LHCN-M2 (cell line): Measurements from ENCODE around the gene BTF3L4. TPM values are rescaled to one million over a fixed set of nuclear protein-coding genes. Genes with fewer than 3 reads are reported as not detected.
"Not testable (repeated sequence)": the region's sequence is repeated elsewhere in the genome, so short reads cannot be mapped to it uniquely, and the experiment has no call there.

Experiments
- DNase-seq: peaks from one replicate; pipeline ENCODE4 v3.0.0-alpha.2; 2012; ENCODE audit warnings: low read depth
- total RNA-seq: library from RNA; depleted of rRNA; stranded (reverse); fragments of >200 nt; gene quantifications from 2 replicates; pipeline ENCODE4 v1.2.3, GENCODE V29; 2014

The BTF3L4 gene
- total RNA-seq, 1 experiment from 2014 or later: 68.6 TPM

GRCh38 chr1:52055066-52055865, 829 bp upstream of the BTF3L4 start, which contains the start of gene TXNDC12:
TSS of gene TXNDC12 (minus strand) at chr1:52055191. CDS start at chr1:52055096, 95 bp downstream.
- DNase-seq: peak; percentile 87

- DNase-seq: no peak
Observed at GRCh38 chr1:52055866-52056162, 281 bp upstream of the BTF3L4 start.

- peak; percentile 78 for DNase-seq
Observed at GRCh38 chr1:52056937-52057231, 789 bp downstream of the BTF3L4 start.

- DNase-seq: peak; percentile 15
Observed at GRCh38 chr1:52057255-52057654, 1.2 kb downstream of the BTF3L4 start.

DNA sequence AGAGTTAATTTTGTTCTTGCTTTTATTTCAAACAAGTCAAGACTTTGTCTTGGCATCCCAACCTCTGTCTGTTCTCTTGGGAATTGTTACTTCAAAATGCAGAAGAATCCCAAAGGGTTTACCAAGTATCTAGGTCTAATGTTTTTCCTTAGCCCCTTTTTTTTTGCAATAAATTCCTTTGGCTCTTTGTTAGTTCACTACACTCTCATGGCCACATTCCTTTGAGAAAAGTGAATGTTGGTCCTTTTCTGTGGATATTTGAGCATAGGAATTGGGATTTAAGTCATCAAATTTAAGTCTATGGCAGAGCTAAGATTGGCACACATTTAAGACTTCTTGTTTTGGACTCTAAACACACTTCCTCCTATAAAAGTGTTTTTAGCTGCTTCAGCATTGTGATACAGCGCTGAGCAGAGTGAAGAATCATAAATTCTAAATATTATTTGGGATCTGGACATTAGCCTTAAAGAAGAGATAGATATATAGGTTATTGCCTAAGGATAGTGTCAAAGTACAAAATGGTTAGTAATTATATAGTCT, 1.9 kb downstream of the BTF3L4 start:
- no peak for DNase-seq

GRCh38 chr1:52059321-52059720, 3.2 kb downstream of the BTF3L4 start:
- DNase-seq: peak; percentile 49

DNA sequence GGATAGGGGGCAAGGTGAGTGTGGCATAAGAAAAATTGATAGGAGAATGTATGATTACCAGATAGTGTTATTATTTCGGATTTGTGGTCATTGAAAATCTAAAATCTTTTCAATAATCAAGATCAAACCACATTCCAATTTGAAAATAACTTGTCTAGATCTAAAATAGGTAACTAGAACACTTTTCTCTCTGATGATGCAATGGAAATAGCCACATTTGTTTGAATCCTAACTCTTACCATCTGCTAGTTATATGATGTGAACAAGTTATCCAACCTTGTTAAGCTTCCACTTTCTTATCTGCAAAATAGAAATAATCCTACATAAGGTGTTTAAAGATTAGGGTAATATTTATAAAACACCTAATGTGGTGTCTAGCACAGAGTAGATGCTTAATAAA, 3.8 kb downstream of the BTF3L4 start:
- no peak for DNase-seq

DNA sequence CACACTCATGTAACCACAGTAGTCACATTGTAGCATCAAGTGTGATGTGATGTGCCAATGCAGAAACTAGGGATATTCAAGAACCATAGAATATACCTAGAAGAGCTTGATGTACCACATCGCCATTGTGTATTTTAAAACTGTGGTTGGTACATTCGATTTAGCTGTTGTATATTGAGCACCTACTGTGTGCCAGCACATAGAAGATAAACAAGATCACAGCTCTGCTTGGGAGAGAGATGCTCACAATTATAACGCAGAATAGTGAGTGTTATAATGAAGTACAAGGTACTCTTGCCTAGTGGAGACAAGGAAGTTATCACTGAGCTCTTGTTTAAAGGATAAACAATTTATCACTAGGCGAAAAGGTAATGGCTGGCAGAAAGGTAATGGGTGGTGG, 4.7 kb downstream of the BTF3L4 start:
- DNase-seq: no peak

GRCh38 chr1:52063192-52063591, 7.1 kb downstream of the BTF3L4 start:
- DNase-seq: no peak

- DNase-seq: no peak
Observed at GRCh38 chr1:52070704-52071103, 14.6 kb downstream of the BTF3L4 start.

- DNase-seq: no peak
Observed at GRCh38 chr1:52072291-52072690, 16.2 kb downstream of the BTF3L4 start.

GRCh38 chr1:52077277-52077676, 21.2 kb downstream of the BTF3L4 start:
- not testable (repeated sequence) for DNase-seq

- DNase-seq: no peak
Observed at GRCh38 chr1:52080014-52080415, 23.9 kb downstream of the BTF3L4 start.

DNA sequence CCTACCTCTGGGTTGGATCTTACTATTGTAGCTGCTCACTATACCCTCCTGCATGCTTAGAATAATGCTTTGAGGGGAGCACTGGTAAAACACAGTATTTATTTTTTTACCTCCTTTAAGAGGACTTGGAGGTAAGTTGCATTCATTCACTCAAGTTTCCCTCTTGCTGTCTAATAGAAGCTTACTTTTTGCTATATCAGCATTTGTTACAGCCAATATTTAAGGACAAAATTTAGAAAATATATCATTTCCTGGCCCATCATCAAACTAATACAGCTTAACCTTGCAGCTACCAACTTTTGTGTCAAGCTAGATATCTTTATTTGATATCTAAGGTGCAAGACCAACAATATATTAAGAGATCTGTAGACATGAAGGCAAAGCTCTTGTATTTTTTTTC, 31.8 kb downstream of the BTF3L4 start:
- not testable (repeated sequence) for DNase-seq

DNA sequence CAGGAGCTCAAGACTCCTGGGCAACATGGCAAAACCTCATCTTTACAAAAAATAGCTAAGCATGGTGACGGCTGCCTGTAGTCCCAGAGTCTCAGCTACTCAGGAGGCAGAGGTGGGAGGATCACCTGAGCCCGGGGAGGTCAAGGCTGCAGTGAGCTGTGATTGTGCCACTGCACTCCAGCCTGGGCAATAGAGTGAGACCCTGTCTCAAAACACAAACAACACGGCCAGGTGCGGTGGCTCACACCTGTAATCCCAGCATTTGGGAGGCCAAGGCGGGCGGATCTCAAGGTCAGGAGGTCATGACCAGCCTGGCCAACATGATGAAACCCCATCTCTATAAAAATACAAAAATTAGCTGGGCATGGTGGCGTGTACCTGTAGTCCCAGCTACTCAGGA, 38.2 kb downstream of the BTF3L4 start:
- DNase-seq: not testable (repeated sequence)

DNA sequence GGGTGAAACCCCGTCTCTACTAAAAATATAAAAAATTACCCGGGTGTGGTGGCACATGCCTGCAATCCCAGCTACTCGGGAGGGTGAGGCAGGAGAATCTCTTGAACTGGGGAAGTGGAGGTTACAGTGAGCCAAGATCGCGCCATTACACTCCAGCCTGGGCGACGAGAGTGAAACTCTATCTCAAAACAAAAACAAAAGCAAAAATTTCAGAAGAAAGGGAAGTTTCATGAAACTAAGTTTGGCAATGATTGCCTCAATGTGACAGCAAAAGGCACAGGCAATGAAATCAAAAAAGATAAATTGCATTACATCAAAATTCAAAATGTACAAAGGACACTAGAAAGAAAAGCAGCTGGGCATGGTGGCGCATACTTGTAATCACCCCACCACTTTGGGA, 40.1 kb downstream of the BTF3L4 start:
- no peak for DNase-seq

DNA sequence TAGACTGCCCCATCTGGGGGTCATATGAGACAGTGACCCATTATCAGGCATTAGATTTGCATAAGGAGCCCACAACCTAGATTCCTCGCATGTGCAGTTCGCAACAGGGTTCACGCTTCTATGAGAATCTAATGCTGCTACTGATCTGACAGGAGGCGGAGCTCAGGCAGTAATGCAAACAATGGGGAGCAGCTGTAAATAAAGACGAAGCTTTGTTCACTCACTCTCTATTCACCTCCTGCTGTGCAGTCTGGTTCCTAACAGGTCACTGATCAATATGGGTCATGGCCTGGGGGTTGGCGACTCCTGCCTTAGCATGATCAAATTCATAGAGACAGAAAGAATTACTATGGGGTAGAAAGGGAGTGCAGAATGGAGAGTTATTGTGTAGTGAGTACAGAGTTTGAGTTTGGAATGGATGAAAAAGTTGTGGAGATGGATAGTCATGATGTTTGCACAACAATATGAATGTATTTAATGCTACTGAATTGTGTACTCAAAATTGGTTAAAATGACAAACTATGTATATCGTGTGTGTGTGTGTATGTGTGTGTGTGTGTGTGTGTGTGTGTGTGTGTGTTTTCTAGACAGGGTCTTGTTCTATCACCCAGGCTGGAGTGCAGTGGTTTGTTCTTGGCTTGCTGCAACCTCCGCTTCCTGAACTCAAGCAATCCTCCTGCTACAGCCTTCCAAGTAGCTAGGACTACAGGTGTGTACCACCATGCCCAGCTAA, 42.2 kb downstream of the BTF3L4 start:
- DNase-seq: no peak

GRCh38 chr1:52102336-52103013, 46.4 kb downstream of the BTF3L4 start:
- peak; percentile 9 for DNase-seq

- DNase-seq: no peak
Observed at GRCh38 chr1:52111492-52111891, 55.4 kb downstream of the BTF3L4 start.

- no peak for DNase-seq
Observed at GRCh38 chr1:52112489-52112888, 56.4 kb downstream of the BTF3L4 start.

DNA sequence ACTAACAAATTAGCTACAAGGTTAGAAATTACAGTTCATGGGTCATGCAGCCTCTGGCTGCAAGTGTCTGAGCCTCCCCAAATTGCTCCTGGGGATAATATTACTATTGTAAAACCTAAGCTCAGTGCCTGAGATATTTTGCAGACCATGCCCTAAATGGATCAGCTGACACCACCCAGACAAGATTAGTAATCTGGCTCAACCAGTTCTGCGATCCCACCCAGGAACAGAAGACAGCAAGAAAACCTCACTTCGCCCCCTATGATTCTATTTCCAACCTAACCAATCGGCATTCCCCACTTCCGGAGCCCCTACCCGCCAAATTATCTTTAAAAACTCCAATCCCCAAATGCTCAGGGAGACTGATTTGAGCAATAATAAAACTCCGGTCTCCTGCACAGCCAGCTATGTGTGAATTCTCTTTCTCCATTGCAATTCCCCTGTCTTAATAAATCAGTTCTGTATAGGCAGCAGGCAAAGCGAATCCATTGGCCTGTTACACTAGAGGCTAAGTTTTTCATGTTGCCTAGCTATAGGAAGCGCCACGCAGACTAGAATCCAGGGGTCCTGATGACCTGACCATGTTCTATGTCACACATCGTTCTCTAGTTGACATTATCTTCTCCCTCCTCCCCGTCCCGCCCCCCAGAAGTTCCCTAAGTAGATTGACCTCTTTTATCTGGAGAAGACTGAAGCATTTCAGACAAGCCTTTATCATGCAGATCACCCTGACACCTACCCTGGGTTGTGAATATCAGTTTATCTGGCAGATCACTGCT, 63.4 kb downstream of the BTF3L4 start:
- no peak for DNase-seq

- DNase-seq: no peak
Observed at GRCh38 chr1:52122384-52122783, 66.3 kb downstream of the BTF3L4 start.
